Amniotic epithelial cell (primary cell): ENCODE results near the gene MEOX2.

Source experiments
- DNase-seq: peaks from one replicate; pipeline ENCODE4 v3.0.0-alpha.2; 2010; ENCODE audit warnings: low read depth

MEOX2 gene

GRCh38 chr7:15681186-15681585 is 5.3 kb downstream of the MEOX2 start:
- DNase-seq: no peak

DNA sequence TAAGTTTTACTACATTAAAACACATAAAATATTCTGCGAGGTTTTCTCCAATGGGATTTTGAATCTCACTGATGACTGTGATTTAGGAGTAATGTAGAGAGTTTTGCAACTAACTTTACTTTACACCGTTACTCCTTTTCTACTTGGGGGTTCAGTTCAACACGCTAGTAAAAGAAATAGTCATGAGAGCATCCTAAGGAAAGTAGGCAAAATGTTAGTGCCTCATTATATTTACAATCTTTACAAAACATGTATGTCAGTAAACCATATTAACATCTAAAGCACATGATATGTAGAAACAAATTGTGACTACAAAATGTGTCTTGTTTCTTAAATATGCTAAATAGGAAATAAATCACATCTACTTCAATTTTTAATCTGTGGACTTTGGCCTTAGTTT is 6.0 kb downstream of the MEOX2 start:
- DNase-seq: no peak

- DNase-seq: no peak
These were observed 7.2 kb downstream of the MEOX2 start for GRCh38 chr7:15679306-15679705.

DNA sequence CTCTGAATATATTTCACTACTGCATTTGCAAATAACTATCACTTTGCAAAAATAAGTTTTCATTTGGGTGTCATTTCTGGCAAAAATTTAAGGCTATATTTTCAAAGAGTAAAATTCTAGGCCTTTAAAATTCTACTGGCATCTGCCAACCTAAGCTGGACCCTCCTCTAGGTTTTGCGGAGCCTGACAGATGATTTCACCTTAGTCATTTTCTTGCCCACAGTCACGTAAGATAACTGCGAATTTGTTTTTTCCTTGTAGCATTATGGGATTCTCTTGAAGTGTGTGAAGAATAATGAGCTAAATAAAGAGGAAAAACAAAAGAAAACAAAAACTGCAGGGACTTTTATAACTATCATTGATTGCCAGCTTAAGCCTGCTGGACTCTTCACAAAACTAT is 7.8 kb downstream of the MEOX2 start:
- DNase-seq: no peak

GRCh38 chr7:15675379-15675778 is 11.1 kb downstream of the MEOX2 start:
- no peak for DNase-seq

DNA sequence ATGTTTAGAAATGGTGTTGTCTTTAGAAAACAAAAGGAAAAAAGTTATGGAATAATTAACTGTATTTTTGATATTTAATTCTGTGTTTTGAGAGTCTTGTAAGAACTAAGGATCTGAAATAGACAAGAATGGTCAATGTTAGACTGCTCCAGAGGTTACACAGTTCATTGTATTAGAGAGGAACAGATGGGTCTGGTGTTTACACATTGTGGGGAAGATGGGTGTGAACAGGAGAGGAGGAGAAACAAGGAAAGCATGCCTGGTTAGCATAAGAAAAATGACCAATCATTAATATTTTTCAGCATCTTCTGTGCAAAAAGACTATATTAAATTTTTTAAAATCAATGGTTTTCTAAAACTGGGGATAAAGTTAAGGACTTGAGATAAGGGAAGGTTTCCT is 11.9 kb downstream of the MEOX2 start:
- DNase-seq: no peak

DNA sequence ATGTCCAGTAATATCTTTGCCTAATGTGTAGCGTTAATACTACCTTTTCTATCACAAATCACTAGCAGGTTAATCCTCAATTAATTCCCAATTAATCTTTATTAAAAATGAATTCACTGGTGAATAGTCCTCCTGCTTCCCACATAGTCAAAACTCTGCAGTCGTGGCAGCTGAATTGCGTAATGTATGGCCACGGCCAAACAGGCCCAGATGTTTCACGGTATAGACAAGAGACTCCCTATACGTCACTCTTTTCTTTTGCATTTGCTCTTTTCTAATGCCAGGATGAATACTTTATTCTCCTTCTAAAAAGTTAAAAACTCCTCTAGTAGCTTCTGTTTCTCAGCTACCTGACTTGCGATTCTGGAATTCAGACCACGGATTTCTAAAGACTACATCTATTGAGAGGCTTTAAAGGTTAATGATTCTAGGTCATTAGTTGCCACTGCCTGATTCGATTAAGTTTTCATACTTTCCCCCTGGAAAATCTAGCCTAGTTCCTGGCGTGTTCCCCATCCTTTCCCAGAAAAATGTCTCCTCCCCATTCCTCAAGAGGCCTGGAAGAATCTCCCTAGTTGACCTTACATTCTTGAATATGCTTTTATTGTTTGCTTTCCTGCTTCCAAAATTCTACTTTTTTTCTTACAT is 16.9 kb downstream of the MEOX2 start:
- DNase-seq: no peak

DNA sequence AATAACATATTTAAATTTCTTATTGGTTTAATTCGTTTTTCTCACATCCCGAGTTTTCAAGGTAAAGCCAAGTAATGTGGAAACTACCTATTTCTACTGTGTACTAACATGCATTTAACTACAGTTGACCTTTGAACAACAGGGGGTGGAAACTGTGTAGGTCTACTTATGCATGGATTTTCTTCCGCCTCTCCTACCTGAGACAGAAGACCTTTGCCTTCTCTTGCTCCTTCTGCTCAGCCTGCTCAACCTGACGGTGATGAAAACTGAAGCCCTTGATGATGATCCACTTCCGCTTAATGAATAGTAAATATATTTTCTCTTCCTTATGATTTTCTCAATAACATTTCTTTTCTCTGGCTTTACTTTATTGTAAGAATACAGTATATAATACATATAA is 18.5 kb downstream of the MEOX2 start:
- DNase-seq: no peak

- DNase-seq: no peak
These were observed 24.0 kb downstream of the MEOX2 start for GRCh38 chr7:15662451-15662850.

DNA sequence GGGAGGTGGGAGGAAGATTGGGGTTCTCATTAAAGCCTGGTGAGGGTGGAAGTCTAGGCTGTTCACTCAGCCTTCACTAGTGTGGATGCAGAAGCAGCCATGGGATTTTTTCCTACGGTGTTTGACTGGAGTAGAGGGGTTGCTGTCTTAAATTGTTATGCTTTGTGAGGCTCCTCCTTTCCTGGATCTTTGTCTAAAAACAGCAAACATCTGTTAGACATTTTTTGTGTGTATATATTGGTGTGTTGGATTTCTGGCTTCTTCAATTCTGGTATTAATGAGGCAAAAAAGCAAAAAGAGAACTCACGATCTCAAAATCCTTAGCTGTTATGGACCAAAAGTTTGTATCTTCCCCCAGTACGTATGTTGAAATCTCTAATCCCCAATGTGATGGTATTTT is 28.2 kb downstream of the MEOX2 start:
- no peak for DNase-seq

- no peak for DNase-seq
These were observed 33.6 kb downstream of the MEOX2 start for GRCh38 chr7:15652776-15653290.

GRCh38 chr7:15651693-15652092 is 34.8 kb downstream of the MEOX2 start:
- no peak for DNase-seq

- DNase-seq: no peak
These were observed 35.7 kb downstream of the MEOX2 start for GRCh38 chr7:15650787-15651186.

- DNase-seq: no peak
These were observed 38.0 kb downstream of the MEOX2 start for GRCh38 chr7:15648461-15648961.

DNA sequence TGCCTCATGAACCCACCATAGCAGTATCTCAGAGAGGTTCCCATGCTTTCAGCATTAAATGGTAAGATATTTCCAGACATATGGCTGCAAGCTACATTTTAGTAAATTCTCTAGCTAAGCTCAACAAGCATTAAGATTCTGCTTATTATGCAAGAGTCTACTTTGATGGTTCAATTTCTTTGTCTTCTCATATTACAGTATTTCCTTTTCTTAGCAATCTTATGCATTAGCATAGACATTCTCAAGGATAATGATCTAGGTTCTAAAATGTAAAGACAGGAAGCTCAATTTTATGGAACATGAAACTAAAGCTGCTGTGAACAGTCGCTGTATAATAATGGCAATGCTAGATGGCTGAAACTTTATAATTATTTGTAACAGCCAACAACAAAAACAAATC is 39.2 kb downstream of the MEOX2 start:
- DNase-seq: no peak

DNA sequence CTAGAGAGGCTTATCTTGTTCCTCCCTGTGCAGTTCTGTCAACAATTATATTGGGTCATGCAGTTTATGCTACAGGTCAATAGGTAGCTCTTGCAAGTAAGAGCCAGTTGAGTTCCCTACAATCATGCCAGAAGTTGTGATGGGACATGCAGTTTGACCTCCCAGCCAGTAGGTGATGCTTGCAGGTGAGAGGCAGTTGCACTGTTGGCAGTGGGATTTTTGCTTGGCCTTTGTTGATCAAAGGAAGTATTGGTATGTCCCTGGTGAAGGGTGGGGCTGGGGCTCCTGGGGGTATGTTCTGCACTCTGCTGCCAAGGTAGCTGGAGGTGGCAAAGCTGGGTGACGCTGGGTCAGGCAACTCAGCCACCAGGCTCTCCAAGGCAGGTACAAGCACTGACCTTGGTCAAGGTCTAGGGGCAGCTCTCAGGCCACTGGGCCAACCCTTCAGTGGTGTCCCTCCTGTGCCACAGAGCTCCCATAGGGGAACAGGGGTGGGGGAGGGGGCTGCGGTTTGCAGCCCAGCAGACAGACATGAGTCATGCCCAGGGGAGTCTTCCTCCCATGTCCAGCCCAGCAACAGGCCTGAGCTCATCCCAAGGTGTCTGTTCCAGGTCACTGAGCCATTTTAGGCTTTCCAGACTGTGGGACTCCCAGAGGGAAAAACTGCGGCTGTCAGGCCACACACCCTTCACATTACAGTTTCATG is 43.3 kb downstream of the MEOX2 start:
- no peak for DNase-seq

GRCh38 chr7:15628876-15629275 is 57.6 kb downstream of the MEOX2 start:
- peak; percentile 7 for DNase-seq

DNA sequence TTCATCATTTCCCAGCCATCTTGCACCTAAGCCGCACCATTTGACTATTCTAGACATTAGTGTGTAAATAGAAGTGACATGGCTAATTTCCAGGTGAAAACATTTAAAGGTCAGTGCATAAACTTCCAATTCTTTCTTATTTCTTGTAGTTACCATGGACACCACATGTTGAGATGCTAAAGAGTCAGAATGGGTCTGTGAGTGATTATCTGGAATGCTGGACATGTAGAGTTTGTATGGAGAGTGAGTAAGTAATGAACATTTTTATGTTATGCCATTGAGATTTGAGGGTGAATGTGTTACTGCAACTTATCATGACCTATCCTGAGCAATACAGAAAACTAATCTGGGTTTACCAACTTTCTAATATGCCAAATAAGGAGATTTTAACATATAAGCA is 60.4 kb downstream of the MEOX2 start:
- no peak for DNase-seq

- DNase-seq: no peak
These were observed 61.0 kb downstream of the MEOX2 start for GRCh38 chr7:15625466-15625865.

DNA sequence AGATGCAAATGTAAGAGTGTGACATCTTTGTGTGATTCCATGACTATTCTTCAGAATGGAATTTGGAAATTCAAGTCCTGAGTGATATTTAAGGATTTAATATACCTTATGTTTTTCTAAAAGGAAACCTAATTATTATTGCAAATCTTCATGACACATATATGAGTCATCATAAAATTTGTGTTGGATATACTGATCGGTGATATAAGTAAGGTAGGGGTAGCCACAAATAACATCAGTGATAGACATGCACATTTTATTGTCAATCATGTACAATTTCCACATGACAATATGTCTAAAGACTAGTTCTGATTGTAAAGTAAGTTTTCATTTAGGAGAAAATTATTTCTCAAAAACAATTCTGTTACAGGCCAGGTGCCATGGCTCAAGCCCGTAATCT is 65.0 kb downstream of the MEOX2 start:
- DNase-seq: no peak

GRCh38 chr7:15620491-15621185 is 65.8 kb downstream of the MEOX2 start:
- peak; percentile 8 for DNase-seq

DNA sequence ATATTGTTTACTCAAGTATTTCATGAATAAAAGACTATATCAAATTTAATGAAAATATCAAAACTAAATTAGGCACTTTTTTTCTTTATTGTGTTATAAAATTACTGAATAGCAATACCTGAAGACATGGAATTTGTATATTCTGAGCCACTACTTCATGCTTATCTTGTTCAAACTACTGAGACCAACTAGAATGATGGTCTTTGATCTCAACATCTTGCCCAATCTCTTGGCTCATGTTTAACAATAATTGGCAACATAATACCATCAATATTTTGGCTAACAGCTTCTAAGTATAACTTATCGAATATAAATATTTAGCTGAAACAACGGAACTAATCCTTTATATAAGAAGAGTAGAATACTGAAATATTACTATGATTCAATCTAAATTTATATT is 68.2 kb downstream of the MEOX2 start:
- DNase-seq: no peak

DNA sequence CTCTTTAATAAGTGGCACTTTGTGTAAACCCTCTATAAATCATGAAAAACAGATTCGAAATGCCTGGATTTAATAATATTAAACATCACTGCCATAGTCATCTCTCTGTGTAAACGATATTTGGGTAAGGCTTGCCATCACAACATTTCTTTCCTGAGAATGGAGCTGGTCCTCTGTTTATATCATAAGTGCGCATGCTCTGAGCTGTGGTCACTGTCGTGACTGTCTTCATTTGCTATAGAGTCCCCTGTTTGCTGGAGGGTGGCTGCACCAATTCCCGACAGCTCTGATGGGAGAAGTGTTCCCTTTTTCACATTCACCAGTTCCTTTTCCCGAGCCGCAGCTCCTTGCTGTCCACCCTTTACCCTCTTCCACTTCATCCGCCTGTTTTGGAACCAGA is 74.3 kb downstream of the MEOX2 start:
- no peak for DNase-seq
